Measurements from ENCODE around the gene IFNA14. TPM values are rescaled to one million over a fixed set of nuclear protein-coding genes. Genes with fewer than 3 reads are reported as not detected.
A peak's percentile ranks its signal among the peaks of the same experiment; 100 is the strongest.
"Not testable (repeated sequence)": the region's sequence is repeated elsewhere in the genome, so short reads cannot be mapped to it uniquely, and the experiment has no call there.

IFNA14 gene
- total RNA-seq, 4 donors from 2014 or later: not detected

- H3K27ac ChIP-seq; H3K27me3 ChIP-seq; H3K9me3 ChIP-seq; intact Hi-C loops (cut with DNase I; ENCODE audit: low total_unique reads); in situ Hi-C loops (cut with MboI; ENCODE audit: low pct_ligation_motif_present in 1 of 4, low pct_unique_long_range_greater_than_20kb in 1 of 4, low sequenced_read_pairs in 3 of 4); H3K4me1 ChIP-seq; DNase-seq; H3K36me3 ChIP-seq; H3K4me3 ChIP-seq: not testable (repeated sequence)
- WGBS, 2 donors (ENCODE audit: low coverage in 1 of 2): 4 to 42% methylated on average over 3 to 6 of the region's 6 CpGs
- TF ChIP-seq, protein P1, sequence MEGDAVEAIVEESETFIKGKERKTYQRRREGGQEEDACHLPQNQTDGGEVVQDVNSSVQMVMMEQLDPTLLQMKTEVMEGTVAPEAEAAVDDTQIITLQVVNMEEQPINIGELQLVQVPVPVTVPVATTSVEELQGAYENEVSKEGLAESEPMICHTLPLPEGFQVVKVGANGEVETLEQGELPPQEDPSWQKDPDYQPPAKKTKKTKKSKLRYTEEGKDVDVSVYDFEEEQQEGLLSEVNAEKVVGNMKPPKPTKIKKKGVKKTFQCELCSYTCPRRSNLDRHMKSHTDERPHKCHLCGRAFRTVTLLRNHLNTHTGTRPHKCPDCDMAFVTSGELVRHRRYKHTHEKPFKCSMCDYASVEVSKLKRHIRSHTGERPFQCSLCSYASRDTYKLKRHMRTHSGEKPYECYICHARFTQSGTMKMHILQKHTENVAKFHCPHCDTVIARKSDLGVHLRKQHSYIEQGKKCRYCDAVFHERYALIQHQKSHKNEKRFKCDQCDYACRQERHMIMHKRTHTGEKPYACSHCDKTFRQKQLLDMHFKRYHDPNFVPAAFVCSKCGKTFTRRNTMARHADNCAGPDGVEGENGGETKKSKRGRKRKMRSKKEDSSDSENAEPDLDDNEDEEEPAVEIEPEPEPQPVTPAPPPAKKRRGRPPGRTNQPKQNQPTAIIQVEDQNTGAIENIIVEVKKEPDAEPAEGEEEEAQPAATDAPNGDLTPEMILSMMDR (IDR thresholded peaks at IDR 0.05): peak; percentile 15 to 38 (median 24)
Observed at GRCh38 chr9:21194867-21195776, 44.7 kb downstream of the IFNA14 start.

Other genes with a start within 250 kb of the IFNA14 start
- gene HACD4, start 208.4 kb downstream of the IFNA14 start, total RNA-seq: 1 to 10 TPM; 1.1 to 4.8 (median 2.7) TPM
- not detected for gene IFNB1, start 162.1 kb downstream of the IFNA14 start, total RNA-seq
- not detected for gene IFNW1, start 98.2 kb downstream of the IFNA14 start, total RNA-seq
- gene IFNA21, start 73.3 kb downstream of the IFNA14 start, total RNA-seq: not detected
- not detected for gene IFNA4, start 52.4 kb downstream of the IFNA14 start, total RNA-seq
- gene IFNA7, start 37.8 kb downstream of the IFNA14 start, total RNA-seq: not detected
- not detected for gene IFNA10, start 32.9 kb downstream of the IFNA14 start, total RNA-seq
- gene IFNA16, start 22.7 kb downstream of the IFNA14 start, total RNA-seq: not detected
- not detected for gene IFNA17, start 11.8 kb downstream of the IFNA14 start, total RNA-seq
- not detected for gene IFNA5, start 65.3 kb upstream of the IFNA14 start, total RNA-seq
- 10 to 100 TPM in 3 of 4 donors, 1 to 10 TPM in 1; 4.6 to 27.2 (median 19.5) TPM for gene KLHL9, start 95.4 kb upstream of the IFNA14 start, total RNA-seq
- gene IFNA6, start 110.9 kb upstream of the IFNA14 start, total RNA-seq: not detected
- not detected for gene IFNA13, start 128.1 kb upstream of the IFNA14 start, total RNA-seq
- not detected for gene IFNA2, start 145.4 kb upstream of the IFNA14 start, total RNA-seq
- not detected for gene IFNA8, start 169.1 kb upstream of the IFNA14 start, total RNA-seq
- gene IFNA1, start 200.4 kb upstream of the IFNA14 start, total RNA-seq: not detected
- not detected for gene IFNE, start 242.3 kb upstream of the IFNA14 start, total RNA-seq